GM12891 (cell line): ENCODE measurements around the gene CHIT1.

Source experiments
- POLR2A ChIP-seq: IDR thresholded peaks from 2 replicates; pipeline ENCODE4 v1.6.1; 2011; ENCODE audit warnings: low read depth, low read length, control low read depth
- POLR2AphosphoS5 ChIP-seq: IDR thresholded peaks from 2 replicates; pipeline ENCODE4 v1.6.1; 2011; ENCODE audit warnings: low read depth, low read length, control low read depth
- POU2F2 ChIP-seq: IDR thresholded peaks from 2 replicates; pipeline ENCODE4 v1.6.1; 2011; ENCODE audit warnings: low read depth, mild to moderate bottlenecking, control low read depth, low read length, moderate library complexity
- SPI1 ChIP-seq: IDR thresholded peaks from 2 replicates; pipeline ENCODE4 v1.6.1; 2011; ENCODE audit warnings: low read depth, low read length, control low read depth
- TAF1 ChIP-seq: IDR thresholded peaks from 2 replicates; pipeline ENCODE4 v1.6.1; 2011; ENCODE audit warnings: low read depth, low read length, control low read depth

GRCh38 chr1:203179667-203180005, 49.8 kb downstream of the CHIT1 start:
- TF ChIP-seq POLR2AphosphoS5 (no peak), POLR2A (no peak), SPI1 (no peak), TAF1 (no peak), POU2F2 (no peak)
